HG02840 (cell line): ENCODE measurements around the gene DIRAS1.
"Not testable (repeated sequence)": the region's sequence is repeated elsewhere in the genome, so short reads cannot be mapped to it uniquely, and the experiment has no call there.

Source experiments
- ATAC-seq: cut with Tn5 transposase; IDR thresholded peaks from one replicate; pipeline ENCODE4 v1.9.1; 2021; ENCODE audit warnings: mild to moderate bottlenecking, moderate library complexity, moderate number of reproducible peaks; ENCODE audit not compliant: unreplicated experiment, low FRiP score

DIRAS1 gene

GRCh38 chr19:2683430-2684003 is 37.7 kb downstream of the DIRAS1 start:
- no peak for ATAC-seq

GRCh38 chr19:2680808-2681207 is 40.4 kb downstream of the DIRAS1 start:
- no peak for ATAC-seq

- no peak for ATAC-seq
These were observed 41.7 kb downstream of the DIRAS1 start for GRCh38 chr19:2679439-2679838.

GRCh38 chr19:2678948-2679347 is 42.2 kb downstream of the DIRAS1 start:
- ATAC-seq, result not testable (repeated sequence)

GRCh38 chr19:2678044-2678671 is 43.0 kb downstream of the DIRAS1 start:
- ATAC-seq, result peak; percentile 51

- no peak for ATAC-seq
These were observed 44.3 kb downstream of the DIRAS1 start for GRCh38 chr19:2676823-2677222.

- ATAC-seq, result no peak
These were observed 45.3 kb downstream of the DIRAS1 start for GRCh38 chr19:2675892-2676291.

GRCh38 chr19:2670217-2670616 is 51.0 kb downstream of the DIRAS1 start:
- ATAC-seq, result no peak

- no peak for ATAC-seq
These were observed 52.9 kb downstream of the DIRAS1 start for GRCh38 chr19:2668175-2668763.

GRCh38 chr19:2667349-2667748 is 53.8 kb downstream of the DIRAS1 start:
- not testable (repeated sequence) for ATAC-seq

GRCh38 chr19:2666344-2666994 is 54.7 kb downstream of the DIRAS1 start:
- ATAC-seq, result no peak

- ATAC-seq, result no peak
These were observed 56.1 kb downstream of the DIRAS1 start for GRCh38 chr19:2665103-2665502.
